Gastroesophageal sphincter (tissue), 4 donors: ENCODE results near the gene NMRAL1. TPM values are rescaled to one million over a fixed set of nuclear protein-coding genes. Genes with fewer than 3 reads are reported as not detected.

ENCODE experiments used
- ATAC-seq: fragments of 150-250 bp; one replicate; pipeline ENCODE4 v1.9.1; 2016; ENCODE audit warnings: mild to moderate bottlenecking, moderate library complexity
- H3K27ac ChIP-seq, 4 donors: fragments of 200-600 bp; sonication (generic) in 3 of 4; 1 replicate in 3 of 4; 2 replicates in 1 of 4; pipeline ENCODE4 v1.5.1; 2016 to 2019
- H3K27me3 ChIP-seq: fragments of 200-600 bp; sonication (generic); one replicate; pipeline ENCODE4 v1.5.1; 2019
- H3K36me3 ChIP-seq, 2 donors: fragments of 200-600 bp; sonication (generic); one replicate each; pipeline ENCODE4 v1.5.1; 2019; ENCODE audit warnings: control low read depth in 1 of 2
- H3K4me1 ChIP-seq, 3 donors: fragments of 200-600 bp; sonication (generic); 1 replicate in 2 of 3; 2 replicates in 1 of 3; pipeline ENCODE4 v1.5.1; 2016 to 2019; ENCODE audit warnings: control low read depth in 2 of 3
- H3K4me3 ChIP-seq, 2 donors: fragments of 200-600 bp; sonication (generic); one replicate each; pipeline ENCODE4 v1.5.1; 2019; ENCODE audit warnings: mild to moderate bottlenecking in 1 of 2, moderate library complexity in 1 of 2
- H3K9me3 ChIP-seq, 3 donors: fragments of 200-600 bp; sonication (generic); one replicate each; pipeline ENCODE4 v1.5.1; 2017 to 2019; ENCODE audit warnings: control low read depth in 2 of 3
- EP300 ChIP-seq: sonication (generic); formaldehyde crosslinking; IDR thresholded peaks from one replicate; pipeline ENCODE4 v1.6.1; 2017; ENCODE audit warnings: antibody characterized with exemption, mild to moderate bottlenecking
- POLR2A ChIP-seq, 2 donors: fragments of 450-650 bp; IDR thresholded peaks; one replicate each; pipeline ENCODE4 v1.6.1; 2017; ENCODE audit warnings: antibody characterized with exemption in 2 of 2, mild to moderate bottlenecking in 2 of 2, moderate library complexity in 1 of 2
- POLR2AphosphoS5 ChIP-seq: sonication (generic); formaldehyde crosslinking; IDR thresholded peaks from one replicate; pipeline ENCODE4 v1.6.1; 2017; ENCODE audit warnings: antibody characterized with exemption
- WGBS, 2 donors: methylation state at CpG; one replicate each; pipeline ENCODE4 v1.1.5; 2018; ENCODE audit warnings: low coverage in 1 of 2; 5-methylcytosine and 5-hydroxymethylcytosine counted together
- total RNA-seq, 4 donors: library from RNA; depleted of rRNA; stranded (reverse); fragments of >200 nt; gene quantifications; one replicate each; pipeline ENCODE4 v1.1.0, GENCODE V29; 2016
- TF ChIP-seq, protein P1 (sequence below), 4 experiments: fragments of 200-600 bp in 2 of 4; fragments of 450-650 bp in 2 of 4; sonication (generic) in 1 of 4; IDR thresholded peaks; one replicate each; pipeline ENCODE4 v1.5.1; 2017 to 2019; ENCODE audit warnings: antibody characterized with exemption in 4 of 4, mild to moderate bottlenecking in 2 of 4, moderate library complexity in 2 of 4

NMRAL1 gene
- total RNA-seq, 4 donors from 2014 or later: 32.9 to 49.7 (median 39.3) TPM

DNA sequence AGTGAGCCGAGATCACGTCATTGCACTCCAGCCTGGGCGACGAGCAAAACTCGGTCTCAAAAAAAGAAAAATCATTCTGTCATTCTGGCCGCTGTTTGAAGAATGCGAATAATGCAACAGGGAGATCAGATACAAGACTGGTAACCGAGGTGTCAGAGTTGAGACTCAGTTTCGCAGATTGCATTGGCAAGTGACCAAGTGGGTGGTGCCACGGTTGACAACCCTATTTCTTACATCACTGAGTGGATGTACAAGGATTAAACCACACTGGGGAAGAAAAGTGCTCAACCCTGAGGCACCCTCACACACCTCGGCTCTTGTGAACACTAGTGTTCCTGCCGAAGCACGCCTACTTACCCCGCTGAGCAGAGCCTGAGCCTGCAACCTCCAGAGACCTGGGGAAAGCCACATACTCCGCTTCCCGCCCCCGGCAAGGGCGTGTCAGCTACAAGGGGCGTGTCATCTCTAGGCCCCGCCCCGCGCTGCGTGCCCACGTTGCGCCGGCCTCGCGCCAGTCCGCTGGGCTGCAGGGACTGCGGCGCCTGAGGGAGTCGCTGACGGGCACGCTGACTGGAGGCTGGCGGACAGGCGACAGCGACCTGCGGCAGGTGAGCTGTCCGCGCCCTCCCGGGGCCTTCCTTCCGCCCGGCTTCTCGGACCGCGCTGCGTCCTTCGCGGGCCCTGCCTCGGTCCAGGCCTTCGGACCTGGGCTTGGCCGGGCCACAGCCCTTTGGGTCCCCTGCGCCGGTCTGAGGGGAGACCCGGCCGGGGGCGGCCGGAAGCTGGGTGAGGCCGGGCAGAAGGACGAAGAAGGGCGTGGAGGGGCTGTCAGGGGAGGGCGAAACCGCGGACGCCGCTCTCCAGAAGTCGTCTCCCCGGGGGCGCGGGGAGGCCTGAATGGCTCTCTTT, 1.7 kb upstream of the NMRAL1 start, which contains the start of gene HMOX2:
Gene HMOX2 (plus strand): TSS at position 519 of the 909 bp plus-strand sequence. CDS start 29,127 bp downstream, outside the sequence.
- peak; percentile 96 for ATAC-seq
- TF ChIP-seq EP300 (no peak), POLR2A (IDR thresholded peaks at IDR 0.05) (peak; percentile 67 to 82), POLR2AphosphoS5 (peak; percentile 87)
- TF ChIP-seq, protein P1, sequence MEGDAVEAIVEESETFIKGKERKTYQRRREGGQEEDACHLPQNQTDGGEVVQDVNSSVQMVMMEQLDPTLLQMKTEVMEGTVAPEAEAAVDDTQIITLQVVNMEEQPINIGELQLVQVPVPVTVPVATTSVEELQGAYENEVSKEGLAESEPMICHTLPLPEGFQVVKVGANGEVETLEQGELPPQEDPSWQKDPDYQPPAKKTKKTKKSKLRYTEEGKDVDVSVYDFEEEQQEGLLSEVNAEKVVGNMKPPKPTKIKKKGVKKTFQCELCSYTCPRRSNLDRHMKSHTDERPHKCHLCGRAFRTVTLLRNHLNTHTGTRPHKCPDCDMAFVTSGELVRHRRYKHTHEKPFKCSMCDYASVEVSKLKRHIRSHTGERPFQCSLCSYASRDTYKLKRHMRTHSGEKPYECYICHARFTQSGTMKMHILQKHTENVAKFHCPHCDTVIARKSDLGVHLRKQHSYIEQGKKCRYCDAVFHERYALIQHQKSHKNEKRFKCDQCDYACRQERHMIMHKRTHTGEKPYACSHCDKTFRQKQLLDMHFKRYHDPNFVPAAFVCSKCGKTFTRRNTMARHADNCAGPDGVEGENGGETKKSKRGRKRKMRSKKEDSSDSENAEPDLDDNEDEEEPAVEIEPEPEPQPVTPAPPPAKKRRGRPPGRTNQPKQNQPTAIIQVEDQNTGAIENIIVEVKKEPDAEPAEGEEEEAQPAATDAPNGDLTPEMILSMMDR (IDR thresholded peaks at IDR 0.05): peak in 3 of 4 experiments; percentile 34 to 55 (median 40)
- peak within 1 kb of the TSS; percentile 31 to 85 (median 84) for H3K27ac ChIP-seq
- 35 to 88% methylated on average over 7 to 8 of the region's 70 CpGs for WGBS, 2 donors
- H3K9me3 ChIP-seq: no peaks in the 10 kb centered on the region
- H3K36me3 ChIP-seq: no peaks in the 10 kb centered on the region
- no peaks in the 10 kb centered on the region for H3K27me3 ChIP-seq
- peaks cover 0 to 50% (median 12%) of the 10 kb centered on the region in 3 donors for H3K4me1 ChIP-seq
- peak within 1 kb of the TSS; percentile 76 to 96 for H3K4me3 ChIP-seq

DNA sequence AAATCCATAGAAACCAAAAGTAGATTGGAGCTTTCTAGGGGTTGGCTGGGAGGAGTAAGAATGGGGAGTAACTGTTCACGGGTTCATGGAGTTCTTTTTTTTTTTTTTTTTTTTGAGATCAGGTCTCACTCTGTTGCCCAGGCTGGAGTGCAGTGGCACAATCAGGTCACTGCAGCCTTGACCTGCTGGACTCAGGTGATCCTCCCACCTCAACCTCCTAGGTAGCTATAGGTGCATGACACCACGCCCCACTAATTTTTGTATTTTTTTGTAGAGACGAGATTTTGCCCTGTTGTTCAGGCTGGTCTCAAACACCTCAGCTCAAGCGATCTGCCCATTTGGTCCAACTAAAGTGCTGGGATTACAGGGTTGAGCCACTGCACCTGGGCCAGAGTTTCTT, 1.5 kb downstream of the NMRAL1 start:
- H3K9me3 ChIP-seq: no peaks in the 10 kb centered on the region
- H3K27me3 ChIP-seq: no peaks in the 10 kb centered on the region
- ATAC-seq: no peak
- H3K4me1 ChIP-seq: peaks cover 0 to 46% (median 10%) of the 10 kb centered on the region in 3 donors
- 61 to 67% methylated on average over 1 to 4 of the region's 4 CpGs for WGBS, 2 donors
- H3K4me3 ChIP-seq: no peak overlapping the region
- peaks cover 0 to 20% of the 10 kb centered on the region in 2 donors for H3K36me3 ChIP-seq
- TF ChIP-seq POLR2AphosphoS5 (no peak), EP300 (no peak)
- H3K27ac ChIP-seq: no peak overlapping the region

GRCh38 chr16:4471869-4472268, 2.6 kb downstream of the NMRAL1 start:
- H3K27me3 ChIP-seq: no peaks in the 10 kb centered on the region
- no peaks in the 10 kb centered on the region for H3K9me3 ChIP-seq
- no peak overlapping the region for H3K4me3 ChIP-seq
- peaks cover 0 to 36% (median 3%) of the 10 kb centered on the region in 3 donors for H3K4me1 ChIP-seq
- H3K36me3 ChIP-seq: peaks cover 0 to 30% of the 10 kb centered on the region in 2 donors
- no peak overlapping the region for H3K27ac ChIP-seq
- no peak for TF ChIP-seq POLR2AphosphoS5
- no peak for TF ChIP-seq POLR2A (IDR thresholded peaks at IDR 0.05)
- TF ChIP-seq EP300: no peak
- TF ChIP-seq, protein P1 (IDR thresholded peaks at IDR 0.05): no peak
- ATAC-seq: no peak
- 96 to 100% methylated on average over 4 to 5 of the region's 5 CpGs for WGBS, 2 donors

GRCh38 chr16:4468972-4469371, 5.5 kb downstream of the NMRAL1 start:
- Histone ChIP-seq H3K27ac (no peak overlapping the region), H3K4me1 (peaks cover 0 to 8% (median 0%) of the 10 kb centered on the region in 3 donors), H3K36me3 (peaks cover 0 to 59% of the 10 kb centered on the region in 2 donors), H3K27me3 (no peaks in the 10 kb centered on the region), H3K9me3 (no peaks in the 10 kb centered on the region), H3K4me3 (no peak overlapping the region)
- TF ChIP-seq EP300 (no peak), POLR2AphosphoS5 (no peak), POLR2A (IDR thresholded peaks at IDR 0.05) (no peak)
- TF ChIP-seq, protein P1 (IDR thresholded peaks at IDR 0.05): no peak
- 73 to 85% methylated on average over 6 to 10 of the region's 10 CpGs for WGBS, 2 donors
- no peak for ATAC-seq

DNA sequence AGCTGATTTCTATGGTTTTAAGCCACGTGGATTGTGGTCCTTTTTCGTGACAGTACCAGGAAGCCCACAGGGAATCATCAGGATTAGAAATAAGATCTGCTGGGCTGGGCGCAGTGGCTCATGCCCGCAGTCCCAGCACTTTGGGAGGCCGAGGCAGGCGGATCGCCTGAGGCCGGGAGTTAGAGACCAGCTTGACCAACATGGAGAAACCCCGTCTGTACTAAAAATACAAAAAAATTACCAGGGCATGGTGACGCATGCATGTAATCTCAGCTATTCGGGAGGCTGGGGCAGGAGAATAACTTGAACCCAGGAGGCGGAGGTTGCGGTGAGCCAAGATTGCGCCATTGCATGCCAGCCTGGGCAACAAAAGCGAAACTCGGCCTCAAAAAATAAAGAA, 6.5 kb downstream of the NMRAL1 start:
- Histone ChIP-seq H3K27me3 (no peaks in the 10 kb centered on the region), H3K4me1 (no peaks in the 10 kb centered on the region), H3K9me3 (no peaks in the 10 kb centered on the region), H3K4me3 (no peak overlapping the region), H3K27ac (no peak overlapping the region), H3K36me3 (peaks cover 0 to 69% of the 10 kb centered on the region in 2 donors)
- ATAC-seq: no peak
- TF ChIP-seq POLR2AphosphoS5: no peak
- TF ChIP-seq EP300: no peak
- TF ChIP-seq POLR2A (IDR thresholded peaks at IDR 0.05): no peak
- TF ChIP-seq, protein P1 (IDR thresholded peaks at IDR 0.05): no peak
- WGBS, 2 donors: 89 to 95% methylated on average over 7 to 9 of the region's 16 CpGs
